ENCODE measurements around the gene RASA3.

DNA sequence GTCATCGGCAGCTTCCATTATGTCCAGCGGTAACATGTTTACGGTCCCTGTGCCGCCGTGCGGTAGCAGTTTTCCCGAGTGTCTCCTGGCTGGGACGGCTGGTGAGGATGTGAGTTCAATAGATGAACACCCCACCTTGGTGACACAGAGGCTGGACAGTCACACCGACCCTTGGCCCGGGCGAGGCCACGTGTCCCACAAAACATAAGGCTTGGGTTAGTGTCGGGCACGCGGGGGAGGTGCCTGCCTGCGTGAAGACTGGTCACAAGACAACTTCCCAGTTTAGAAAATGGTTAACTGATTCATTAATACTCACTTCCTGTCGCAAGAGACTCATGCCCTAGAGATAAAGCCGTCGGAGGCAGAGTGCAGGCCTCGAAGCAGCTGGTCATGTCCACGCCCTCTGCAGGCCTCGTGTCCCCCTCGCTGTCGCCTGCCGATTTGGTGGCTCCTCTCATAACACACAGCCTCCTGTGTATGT is 17.2 kb downstream of the RASA3 start:
- TF ChIP-seq POLR2AphosphoS5 (IDR thresholded peaks at IDR 0.05) (no peak), POLR2A (IDR thresholded peaks at IDR 0.05) (no peak)
